Endothelial cell of umbilical vein (primary cell): ENCODE results near the gene NPAS4. TPM values are rescaled to one million over a fixed set of nuclear protein-coding genes. Genes with fewer than 3 reads are reported as not detected.

Experiments used
- BruUV-seq: library from RNA; stranded (reverse); fragments of 400-500 nt; replicated peaks from 2 replicates; lab custom pipeline; 2021; lab: Mats Ljungman, UMichigan
- CTCF ChIA-PET: fragments of 300-600, 350-600 bp; sonication (Branson Sonifier 250); formaldehyde crosslinking; loops from one replicate; lab custom pipeline; 2021; ENCODE audit warnings: antibody characterized with exemption, inconsistent platforms; lab: Charles Lee
- POLR2A ChIA-PET: fragments of 300-600, 350-600 bp; sonication (Branson Sonifier 250); formaldehyde crosslinking; loops from one replicate; lab custom pipeline; 2021; ENCODE audit warnings: antibody characterized with exemption, inconsistent platforms; lab: Charles Lee
- DNase-seq: peaks from one replicate; pipeline ENCODE4 v3.0.0-alpha.2; 2011; ENCODE audit warnings: low read depth, low spot score
- FAIRE-seq: peaks from 2 replicates; lab custom pipeline; 2011; peaks lifted over from hg19 to GRCh38; lab: Jason Lieb, UNC
- H2AFZ ChIP-seq: 2 replicates; pipeline ENCODE4 v1.6.0; 2012; ENCODE audit warnings: low read depth, low read length, control low read depth, inconsistent platforms
- H3K27ac ChIP-seq: 2 replicates; pipeline ENCODE4 v1.5.1; 2011; ENCODE audit warnings: low read depth, mild to moderate bottlenecking, control low read depth, low read length, moderate library complexity; ENCODE audit not compliant: insufficient read depth
- H3K27me3 ChIP-seq, 2 experiments: 2 replicates each; pipeline versions ENCODE4 v1.6.0 to v1.6.1; 2011; ENCODE audit warnings: low read length in 2 of 2, mixed read lengths in 1 of 2; ENCODE audit not compliant: control insufficient read depth in 2 of 2, insufficient read depth in 2 of 2
- H3K36me3 ChIP-seq, 2 experiments: 2 replicates in 1 of 2; 3 replicates in 1 of 2; pipeline ENCODE4 v1.5.1; 2011; ENCODE audit warnings: low read length in 2 of 2, mild to moderate bottlenecking in 1 of 2, moderate library complexity in 1 of 2; ENCODE audit not compliant: control insufficient read depth in 2 of 2, insufficient read depth in 2 of 2; ENCODE audit errors: extremely low read depth in 1 of 2
- H3K4me1 ChIP-seq: 3 replicates; pipeline ENCODE4 v1.5.1; 2011; ENCODE audit warnings: mild to moderate bottlenecking, low read length; ENCODE audit not compliant: control insufficient read depth, insufficient read depth; ENCODE audit errors: extremely low read depth
- H3K4me2 ChIP-seq: 2 replicates; pipeline ENCODE4 v1.6.1; 2011; ENCODE audit warnings: low read length, control low read depth, mixed read lengths; ENCODE audit not compliant: insufficient read depth
- H3K4me3 ChIP-seq, 3 experiments: fragments of 200-600 bp in 1 of 3; sonication (generic), shearing (Covaris generic) in 1 of 3; replicated peaks in 1 of 3; 2 replicates each; pipeline ENCODE4 v1.5.1; 2011 to 2016; ENCODE audit warnings: control low read depth in 3 of 3, low read length in 3 of 3, mild to moderate bottlenecking in 2 of 3, inconsistent platforms in 1 of 3, low read depth in 1 of 3, moderate library complexity in 1 of 3; ENCODE audit not compliant: insufficient read depth in 1 of 3
- H3K79me2 ChIP-seq: 2 replicates; pipeline ENCODE4 v1.6.0; 2012; ENCODE audit warnings: low read length, inconsistent platforms; ENCODE audit not compliant: control insufficient read depth, insufficient read depth
- H3K9ac ChIP-seq: replicated peaks from 2 replicates; pipeline ENCODE3; 2011; ENCODE audit warnings: low read length, control low read depth; ENCODE audit not compliant: insufficient read depth; ENCODE audit errors: extremely low read depth
- H3K9me1 ChIP-seq: replicated peaks from 3 replicates; pipeline ENCODE4 v1.6.0; 2011; ENCODE audit warnings: mild to moderate bottlenecking, low read length; ENCODE audit not compliant: control insufficient read depth, insufficient read depth; ENCODE audit errors: extremely low read depth
- H3K9me3 ChIP-seq: replicated peaks from 2 replicates; pipeline ENCODE4 v1.5.1; 2012; ENCODE audit warnings: low read length, inconsistent platforms; ENCODE audit not compliant: control insufficient read depth, insufficient read depth
- H4K20me1 ChIP-seq: replicated peaks from 2 replicates; pipeline ENCODE3; 2011; ENCODE audit warnings: mild to moderate bottlenecking, low read length; ENCODE audit not compliant: control insufficient read depth, insufficient read depth; ENCODE audit errors: extremely low read depth
- FOS ChIP-seq: IDR thresholded peaks from 2 replicates; pipeline ENCODE4 v1.6.1; 2011; ENCODE audit warnings: mild to moderate bottlenecking, low read length, moderate library complexity, borderline replicate concordance; ENCODE audit not compliant: insufficient read depth
- GATA2 ChIP-seq: IDR thresholded peaks from 2 replicates; pipeline ENCODE4 v1.7.0; 2011; ENCODE audit warnings: low read depth, mild to moderate bottlenecking, moderate library complexity, mixed read lengths, low read length; ENCODE audit not compliant: insufficient read length, insufficient read depth
- JUN ChIP-seq: IDR thresholded peaks from 2 replicates; pipeline ENCODE4 v1.6.1; 2011; ENCODE audit warnings: borderline replicate concordance, low read depth; ENCODE audit not compliant: insufficient read length, insufficient read depth
- MAX ChIP-seq: IDR thresholded peaks from 2 replicates; pipeline ENCODE4 v1.6.1; 2011; ENCODE audit not compliant: insufficient read depth, insufficient read length
- MYC ChIP-seq: IDR thresholded peaks from one replicate; pipeline ENCODE4 v1.6.1; 2011; ENCODE audit warnings: mild to moderate bottlenecking, low read depth, low read length
- POLR2A ChIP-seq: IDR thresholded peaks from 2 replicates; pipeline ENCODE4 v1.6.1; 2012; ENCODE audit warnings: low read depth, mild to moderate bottlenecking, control low read depth, low read length
- dilution Hi-C: fragments of 300-500 bp; cut with MboI; formaldehyde crosslinking; loops from one replicate; pipeline ENCODE4 v1.15.0; 2019; ENCODE audit warnings: low sequenced_read_pairs; ENCODE audit not compliant: extremely low pct_ligation_motif_present
- intact Hi-C: fragments of 100-400 bp; cut with micrococcal nuclease; formaldehyde crosslinking; loops from one replicate; pipeline ENCODE4 v1.10.0; 2022
- polyA plus RNA-seq, 4 experiments: library from polyadenylated mRNA; depleted of rRNA in 3 of 4; stranded (reverse) in 3 of 4; unstranded in 1 of 4; fragments of >200 nt; gene quantifications; 2 replicates each; pipeline versions ENCODE4 v1.2.1 to v1.2.3, GENCODE V29; 2011 to 2012; ENCODE audit warnings: missing spikeins in 1 of 4
- total RNA-seq: library from RNA; stranded (reverse); gene quantifications from 2 replicates; pipeline ENCODE4 v1.2.3, GENCODE V29; 2021
- TF ChIP-seq, protein P1 (sequence below), 2 donors: IDR thresholded peaks; 1 replicate in 1 of 2; 2 replicates in 1 of 2; pipeline ENCODE4 v1.5.1; 2011; ENCODE audit warnings: low read length in 2 of 2, mild to moderate bottlenecking in 2 of 2, moderate library complexity in 2 of 2, control low read depth in 1 of 2, inconsistent platforms in 1 of 2, low read depth in 1 of 2; ENCODE audit not compliant: insufficient read depth in 1 of 2; ENCODE audit errors: extremely low read depth in 1 of 2

NPAS4 gene
- total and polyA plus RNA-seq, 2 donors (not counting 3 experiments of a cell fraction or from before 2014, with no cell fraction given) = not detected

- DNase-seq (no peak), FAIRE-seq (no peak)
- Histone ChIP-seq H3K9ac (no peak overlapping the region), H3K4me3 (no peak overlapping the region), H3K9me1 (no peaks in the 10 kb centered on the region), H3K27me3 (peaks cover 19 to 20% of the 10 kb centered on the region in 2 experiments), H4K20me1 (no peaks in the 10 kb centered on the region), H3K4me1 (no peaks in the 10 kb centered on the region), H3K4me2 (no peak overlapping the region), H3K27ac (no peak overlapping the region), H2AFZ (no peak overlapping the region), H3K9me3 (no peaks in the 10 kb centered on the region), H3K79me2 (no peaks in the 10 kb centered on the region), H3K36me3 (no peaks in the 10 kb centered on the region)
- dilution Hi-C loops = no loop called here
- no TSS peak for BruUV-seq
- TF ChIP-seq POLR2A = no peak
- no peak for TF ChIP-seq JUN
- TF ChIP-seq MYC = no peak
- TF ChIP-seq FOS = no peak
- no peak for TF ChIP-seq MAX
- TF ChIP-seq GATA2 = no peak
- intact Hi-C loops = no loop called here
- POLR2A ChIA-PET = no interaction called here
- CTCF ChIA-PET = interaction anchor here (1.3 kb wide), 1 partner anchor 27 kb away, joined by 4 read pairs; no protein-coding TSS in a partner anchor
Observed at GRCh38 chr11:66415423-66415822, 5.4 kb upstream of the NPAS4 start.

DNA sequence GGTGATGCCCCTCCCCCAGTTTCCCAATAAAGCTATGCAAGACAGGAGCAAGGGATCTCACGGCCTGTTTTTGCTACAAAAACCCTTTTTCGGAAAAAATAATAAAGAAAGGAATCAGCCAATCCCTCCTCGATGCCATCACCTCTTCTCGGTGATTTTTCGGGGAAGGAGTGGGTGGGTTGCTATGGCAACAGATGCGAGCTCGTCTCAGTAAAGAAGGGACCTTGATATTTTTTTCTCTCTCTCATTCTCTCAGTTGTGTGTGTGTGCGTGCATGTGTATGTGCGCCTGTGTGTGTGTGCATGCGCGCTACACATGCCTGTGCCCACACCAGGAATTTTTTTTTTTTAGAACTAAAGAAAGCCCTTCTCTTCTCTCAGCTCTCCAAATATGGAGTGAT lies 3.8 kb upstream of the NPAS4 start:
- Histone ChIP-seq H3K9me3 (no peaks in the 10 kb centered on the region), H3K36me3 (no peaks in the 10 kb centered on the region), H3K9me1 (no peaks in the 10 kb centered on the region), H3K27me3 (peaks cover 21 to 22% of the 10 kb centered on the region in 2 experiments), H4K20me1 (no peaks in the 10 kb centered on the region), H3K9ac (no peak overlapping the region), H2AFZ (no peak overlapping the region), H3K79me2 (no peaks in the 10 kb centered on the region), H3K4me1 (no peaks in the 10 kb centered on the region), H3K4me2 (no peak overlapping the region), H3K27ac (no peak overlapping the region), H3K4me3 (no peak overlapping the region)
- BruUV-seq = no TSS peak
- ChIA-PET CTCF (interaction anchor here (1.8 to 2.6 kb wide), 4 partner anchors 8 to 31 kb away, joined by 5 to 25 read pairs (median 12); no protein-coding TSS in a partner anchor), POLR2A (no interaction called here)
- dilution Hi-C loops = no loop called here
- no peak for DNase-seq
- TF ChIP-seq JUN = no peak
- TF ChIP-seq, protein P1, sequence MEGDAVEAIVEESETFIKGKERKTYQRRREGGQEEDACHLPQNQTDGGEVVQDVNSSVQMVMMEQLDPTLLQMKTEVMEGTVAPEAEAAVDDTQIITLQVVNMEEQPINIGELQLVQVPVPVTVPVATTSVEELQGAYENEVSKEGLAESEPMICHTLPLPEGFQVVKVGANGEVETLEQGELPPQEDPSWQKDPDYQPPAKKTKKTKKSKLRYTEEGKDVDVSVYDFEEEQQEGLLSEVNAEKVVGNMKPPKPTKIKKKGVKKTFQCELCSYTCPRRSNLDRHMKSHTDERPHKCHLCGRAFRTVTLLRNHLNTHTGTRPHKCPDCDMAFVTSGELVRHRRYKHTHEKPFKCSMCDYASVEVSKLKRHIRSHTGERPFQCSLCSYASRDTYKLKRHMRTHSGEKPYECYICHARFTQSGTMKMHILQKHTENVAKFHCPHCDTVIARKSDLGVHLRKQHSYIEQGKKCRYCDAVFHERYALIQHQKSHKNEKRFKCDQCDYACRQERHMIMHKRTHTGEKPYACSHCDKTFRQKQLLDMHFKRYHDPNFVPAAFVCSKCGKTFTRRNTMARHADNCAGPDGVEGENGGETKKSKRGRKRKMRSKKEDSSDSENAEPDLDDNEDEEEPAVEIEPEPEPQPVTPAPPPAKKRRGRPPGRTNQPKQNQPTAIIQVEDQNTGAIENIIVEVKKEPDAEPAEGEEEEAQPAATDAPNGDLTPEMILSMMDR (IDR thresholded peaks at IDR 0.05; ENCODE audit: extremely low read depth in 1 of 2, insufficient read depth in 1 of 2, low read depth in 1 of 2, low read length in 2 of 2) = no peak
- FAIRE-seq = no peak
- intact Hi-C loops = no loop called here
